ENCODE measurements around the gene PCNX3.

Gene PCNX3

GRCh38 chr11:65579291-65579690 lies 36.3 kb upstream of the PCNX3 start:
- intact Hi-C loops (cut with DNase I): no loop called here
- DNase-seq: no peak

DNA sequence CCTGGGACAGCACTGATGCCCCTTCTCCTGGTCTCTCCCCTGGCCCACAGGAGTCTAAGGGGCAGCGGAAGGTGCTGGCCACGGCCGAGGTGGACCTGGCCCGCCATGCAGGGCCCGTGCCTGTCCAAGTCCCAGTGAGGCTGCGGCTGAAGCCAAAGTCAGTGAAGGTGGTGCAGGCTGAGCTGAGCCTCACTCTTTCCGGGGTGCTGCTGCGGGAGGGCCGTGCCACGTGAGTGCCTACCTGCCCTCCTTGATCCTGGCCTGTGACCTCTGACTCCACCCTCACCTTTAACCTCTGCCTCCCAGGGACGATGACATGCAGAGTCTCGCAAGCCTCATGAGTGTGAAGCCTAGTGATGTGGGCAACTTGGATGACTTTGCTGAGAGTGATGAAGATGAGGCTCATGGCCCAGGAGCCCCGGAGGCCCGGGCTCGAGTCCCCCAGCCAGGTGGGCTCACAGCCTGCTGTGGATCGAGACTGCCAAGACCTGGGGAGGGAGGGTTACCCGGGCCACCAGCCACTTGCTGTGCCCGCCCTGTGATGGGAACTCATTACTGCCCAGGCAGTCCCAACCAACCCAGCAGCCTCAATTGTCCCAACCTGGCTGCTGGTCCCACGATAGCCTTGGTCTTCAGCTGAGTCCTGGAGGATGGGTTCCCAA lies 35.4 kb upstream of the PCNX3 start:
- intact Hi-C loops (cut with DNase I): no loop called here
- no peak for DNase-seq

DNA sequence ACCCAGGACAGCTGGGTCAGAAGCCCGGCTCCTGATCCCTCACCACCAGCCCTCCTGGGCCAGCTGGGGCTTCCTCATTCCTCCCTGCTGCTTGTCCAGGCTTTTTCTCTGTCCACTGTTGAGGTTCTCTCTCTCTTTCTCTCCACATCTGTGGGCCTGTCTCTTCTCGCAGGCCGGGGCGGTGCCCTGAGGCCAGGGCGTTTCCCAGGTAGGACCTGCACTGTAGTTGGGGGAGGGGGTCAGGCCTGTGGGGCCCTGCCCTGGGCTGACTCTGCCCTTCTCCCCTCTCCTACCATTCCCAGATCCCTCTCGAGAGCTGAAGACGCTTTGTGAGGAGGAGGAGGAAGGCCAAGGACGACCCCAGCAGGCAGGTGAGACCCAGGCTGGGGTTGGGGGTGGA lies 34.8 kb upstream of the PCNX3 start:
- no peak for DNase-seq
- intact Hi-C loops (cut with DNase I): no loop called here

DNA sequence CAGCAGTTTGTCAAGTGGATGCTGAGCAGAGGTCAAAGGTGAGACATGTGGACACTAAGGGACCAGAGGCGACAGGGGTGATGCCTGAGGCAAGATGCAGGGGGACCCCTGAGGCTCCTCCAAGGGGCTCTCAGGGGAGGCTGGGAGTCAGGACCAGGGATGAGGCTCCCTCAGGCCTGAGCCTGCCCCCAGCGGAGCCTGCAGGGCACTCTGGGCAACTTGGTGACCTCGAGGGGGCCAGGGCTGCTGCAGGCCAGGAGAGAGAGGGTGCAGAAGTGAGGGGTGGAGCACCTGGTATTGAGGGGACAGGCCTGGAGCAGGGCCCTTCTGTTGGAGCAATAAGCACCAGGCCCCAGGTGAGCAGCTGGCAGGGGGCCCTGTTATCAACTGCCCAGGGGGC lies 33.6 kb upstream of the PCNX3 start:
- intact Hi-C loops (cut with DNase I): no loop called here
- no peak for DNase-seq

DNA sequence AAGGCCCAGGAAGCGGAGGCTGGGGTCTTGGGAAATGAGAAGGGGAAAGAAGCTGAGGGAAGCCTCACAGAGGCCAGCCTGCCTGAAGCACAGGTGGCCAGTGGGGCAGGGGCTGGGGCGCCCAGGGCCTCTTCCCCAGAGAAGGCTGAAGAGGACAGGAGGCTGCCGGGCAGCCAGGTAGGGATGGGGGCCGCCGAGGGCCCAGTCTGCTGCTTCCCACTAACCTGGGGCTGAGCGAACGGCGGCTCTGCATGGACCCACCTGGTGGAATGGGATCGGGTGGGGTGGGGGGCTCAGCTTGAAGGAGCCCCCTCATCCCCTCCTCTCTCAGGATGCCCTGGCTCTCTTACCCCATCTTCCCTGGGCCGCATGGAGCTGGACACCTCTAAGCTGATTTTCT lies 32.0 kb upstream of the PCNX3 start:
- no peak for DNase-seq
- intact Hi-C loops (cut with DNase I): no loop called here

DNA sequence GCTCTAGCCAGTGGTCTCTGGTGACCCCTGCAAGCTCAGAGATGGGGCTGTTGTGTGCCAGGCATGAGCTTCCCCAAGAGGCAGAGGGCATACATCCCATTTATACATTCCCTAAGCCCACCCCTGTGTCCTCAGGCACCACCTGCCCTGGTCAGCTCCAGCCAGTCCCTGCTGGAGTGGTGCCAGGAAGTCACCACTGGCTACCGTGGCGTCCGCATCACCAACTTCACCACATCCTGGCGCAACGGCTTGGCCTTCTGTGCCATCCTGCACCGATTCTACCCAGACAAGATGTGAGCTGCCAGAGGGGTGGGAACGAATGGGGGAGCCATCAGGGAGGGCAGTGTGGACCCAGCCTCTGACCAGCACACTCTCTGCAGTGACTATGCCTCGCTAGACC lies 31.5 kb upstream of the PCNX3 start:
- no peak for DNase-seq
- intact Hi-C loops (cut with DNase I): no loop called here

DNA sequence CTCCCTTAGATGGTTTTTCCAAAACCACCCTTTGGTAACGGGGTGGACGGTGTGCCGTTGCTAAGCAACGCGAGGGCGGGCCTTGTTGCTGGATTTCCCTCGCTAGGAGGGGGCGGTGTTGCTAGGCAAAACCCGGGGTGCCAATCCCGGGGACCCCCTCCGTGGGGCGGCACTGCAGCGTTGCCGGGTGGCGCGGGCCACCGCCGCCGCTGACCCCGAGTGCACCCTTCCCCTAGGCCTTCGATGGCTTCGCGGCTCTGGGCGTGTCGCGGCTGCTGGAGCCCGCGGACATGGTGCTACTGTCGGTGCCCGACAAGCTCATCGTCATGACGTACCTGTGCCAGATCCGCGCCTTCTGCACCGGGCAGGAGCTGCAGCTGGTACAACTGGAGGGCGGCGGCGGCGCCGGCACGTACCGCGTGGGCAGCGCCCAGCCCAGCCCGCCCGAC lies 30.8 kb upstream of the PCNX3 start:
- peak in 7 of 10 donors; percentile 27 to 95 (median 75) for DNase-seq
- intact Hi-C loops (cut with DNase I): no loop called here

DNA sequence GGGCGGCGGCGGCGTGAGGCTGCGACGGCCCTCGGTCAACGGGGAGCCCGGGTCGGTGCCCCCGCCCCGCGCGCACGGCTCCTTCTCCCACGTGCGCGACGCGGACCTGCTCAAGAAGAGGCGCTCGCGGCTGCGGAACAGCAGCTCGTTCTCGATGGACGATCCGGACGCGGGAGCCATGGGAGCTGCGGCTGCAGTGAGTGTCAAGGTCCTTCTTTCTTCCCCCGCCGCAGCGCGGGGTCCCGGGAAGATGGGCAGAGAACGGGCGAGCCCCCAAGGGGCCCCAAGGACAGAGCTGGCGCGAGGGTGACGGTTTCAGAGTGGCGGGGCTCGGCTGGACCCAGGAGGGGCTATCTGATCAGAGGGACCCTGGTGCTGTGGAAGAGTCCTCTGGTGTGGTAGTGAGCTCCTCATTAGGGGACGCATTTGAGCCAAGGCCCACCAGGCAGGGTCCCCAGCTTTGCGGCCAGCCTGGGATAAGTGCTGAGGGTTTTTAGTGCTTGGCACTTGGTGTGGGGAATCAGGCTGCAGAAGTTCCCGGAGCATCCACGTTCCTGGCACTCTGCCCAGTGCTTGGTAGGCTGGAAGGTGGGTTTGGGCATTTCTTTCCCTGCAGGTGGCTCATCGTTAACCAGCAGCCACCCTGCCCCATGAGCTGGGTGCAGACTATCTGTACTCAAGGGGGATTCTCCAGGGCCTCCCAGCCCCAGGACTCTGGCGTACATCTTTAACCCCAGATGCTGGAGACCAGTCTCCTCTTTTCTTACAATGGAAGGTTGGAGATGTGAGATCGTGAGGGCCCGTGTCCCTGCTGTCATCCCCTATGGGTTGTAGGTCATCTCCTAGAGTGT lies 30.0 kb upstream of the PCNX3 start:
- intact Hi-C loops (cut with DNase I): no loop called here
- DNase-seq: no peak

DNA sequence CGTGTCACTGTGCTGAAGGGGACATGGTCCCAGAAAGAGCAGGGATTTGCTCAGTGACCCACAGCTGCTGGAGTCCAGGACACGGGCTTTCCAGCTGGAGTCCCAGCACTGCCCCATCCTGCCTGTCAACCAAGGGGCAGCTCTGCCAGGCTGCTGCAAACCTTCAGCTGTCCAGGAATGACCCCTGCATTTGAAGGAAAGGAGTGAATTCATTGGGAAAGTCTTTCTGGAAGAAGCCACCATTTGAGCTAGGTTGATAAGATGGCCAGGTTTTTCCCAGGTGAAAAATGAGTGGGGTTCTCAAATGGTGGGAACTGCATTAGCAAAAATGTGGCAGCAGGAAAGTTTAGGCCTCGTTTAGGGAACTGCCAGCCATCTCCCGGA lies 29.3 kb upstream of the PCNX3 start:
- intact Hi-C loops (cut with DNase I): no loop called here

DNA sequence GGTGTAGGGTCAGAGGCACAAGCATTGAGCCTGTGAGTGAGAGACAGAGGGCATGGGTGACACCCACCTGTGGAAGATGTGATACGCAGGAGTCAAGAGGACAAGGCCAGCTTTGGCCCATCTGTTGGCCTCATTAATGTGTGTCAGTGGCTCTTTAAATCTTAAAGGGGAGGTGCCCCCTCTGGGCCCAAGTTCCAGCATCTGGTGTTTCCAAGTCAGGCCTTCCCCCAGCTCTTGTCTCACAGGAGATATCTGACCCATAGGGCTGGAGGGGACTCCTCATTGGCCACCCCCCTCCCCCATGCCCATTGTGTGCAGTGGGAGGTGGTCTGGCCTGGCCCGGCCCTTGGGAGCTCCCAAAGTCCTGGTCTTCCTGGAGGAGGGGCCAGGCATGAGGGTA lies 28.9 kb upstream of the PCNX3 start:
- DNase-seq: no peak
- intact Hi-C loops (cut with DNase I): no loop called here

More for the DNA sequence above, 29.3 kb upstream of the PCNX3 start:
- no peak for DNase-seq

DNA sequence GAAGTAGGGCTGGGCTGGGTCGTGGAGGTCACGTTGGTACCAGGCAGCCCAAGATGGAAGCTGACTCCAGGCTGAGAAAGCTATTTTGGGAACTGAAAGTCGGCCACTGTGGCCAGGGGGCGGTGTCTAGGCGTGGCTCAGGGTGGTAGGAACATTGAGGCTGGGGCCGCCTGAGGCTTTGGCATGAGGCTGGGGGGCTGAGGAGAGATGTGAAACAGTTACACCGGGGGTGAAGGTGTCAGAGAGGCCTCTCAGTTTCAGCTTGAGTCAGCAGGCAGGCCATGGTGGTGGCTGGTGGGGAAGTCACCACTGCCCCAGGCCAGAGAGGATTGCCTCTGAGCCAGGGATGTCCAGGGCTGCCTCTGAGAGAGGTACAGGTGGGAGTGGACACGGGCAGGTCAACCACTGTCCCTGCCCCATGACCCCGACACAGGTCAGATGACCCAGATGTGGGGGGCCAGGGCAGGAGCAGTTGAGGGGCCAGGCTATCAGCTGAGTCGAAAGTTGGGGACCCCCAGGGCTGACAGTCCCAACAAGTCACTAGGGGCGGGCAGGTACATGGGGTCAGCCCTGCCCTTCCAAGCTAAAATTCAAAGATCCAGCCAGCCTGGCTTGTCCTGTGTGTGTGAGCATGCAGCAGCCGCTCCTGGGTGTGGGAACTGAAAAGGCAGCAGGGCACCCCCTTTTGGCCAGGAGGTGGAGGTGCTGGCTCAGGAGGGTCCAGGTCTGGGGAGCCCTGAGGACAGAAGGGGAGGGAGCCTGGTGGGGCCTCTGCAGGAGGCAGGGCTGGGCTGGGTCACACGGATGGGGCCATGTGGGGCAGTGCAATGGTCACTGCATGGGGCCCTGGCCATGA lies 27.1 kb upstream of the PCNX3 start:
- DNase-seq: peak in 2 of 10 donors; percentile 51 to 91
- intact Hi-C loops (cut with DNase I): no loop called here

DNA sequence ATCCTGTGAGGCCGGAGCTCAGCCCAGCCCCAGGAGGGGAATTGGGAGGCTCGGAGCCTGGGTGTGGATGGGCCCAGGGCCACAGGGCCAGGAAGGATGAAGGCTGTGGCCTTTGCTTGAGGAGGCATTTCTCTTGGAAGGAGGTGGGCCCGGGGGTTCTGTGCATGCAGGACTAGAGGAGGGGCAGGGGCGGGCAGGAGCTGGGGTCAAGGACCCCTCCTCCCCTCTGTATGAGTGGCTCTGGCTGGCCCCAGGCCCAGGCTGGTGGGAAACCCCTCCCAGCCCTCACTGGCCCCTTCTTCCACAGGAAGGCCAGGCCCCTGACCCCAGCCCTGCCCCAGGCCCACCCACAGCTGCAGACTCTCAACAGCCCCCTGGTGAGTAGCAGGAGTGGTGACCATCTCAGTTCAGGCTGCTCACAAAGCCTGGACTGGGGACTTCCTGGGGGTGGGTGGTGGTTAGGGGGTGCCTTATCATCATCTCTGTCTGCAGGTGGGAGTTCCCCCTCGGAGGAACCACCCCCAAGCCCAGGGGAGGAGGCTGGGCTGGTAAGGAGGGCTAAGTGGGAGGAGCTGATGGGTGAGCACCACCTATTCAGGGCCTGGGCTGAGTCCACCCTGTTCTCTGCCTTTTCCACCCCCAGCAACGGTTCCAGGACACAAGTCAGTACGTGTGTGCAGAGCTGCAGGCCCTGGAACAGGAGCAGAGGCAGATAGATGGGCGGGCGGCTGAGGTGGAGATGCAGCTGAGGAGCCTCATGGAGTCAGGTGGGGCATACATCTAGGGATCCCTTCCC lies 25.9 kb upstream of the PCNX3 start:
- DNase-seq: no peak

GRCh38 chr11:65590240-65590738 lies 25.3 kb upstream of the PCNX3 start:
- intact Hi-C loops (cut with DNase I): loop anchor here (10.0 kb wide), 1 partner anchor 225 kb away; no protein-coding TSS in a partner anchor
- no peak for DNase-seq

More for the DNA sequence above, 25.9 kb upstream of the PCNX3 start:
- intact Hi-C loops (cut with DNase I): loop anchor here (10.0 kb wide), 1 partner anchor 225 kb away; no protein-coding TSS in a partner anchor

DNA sequence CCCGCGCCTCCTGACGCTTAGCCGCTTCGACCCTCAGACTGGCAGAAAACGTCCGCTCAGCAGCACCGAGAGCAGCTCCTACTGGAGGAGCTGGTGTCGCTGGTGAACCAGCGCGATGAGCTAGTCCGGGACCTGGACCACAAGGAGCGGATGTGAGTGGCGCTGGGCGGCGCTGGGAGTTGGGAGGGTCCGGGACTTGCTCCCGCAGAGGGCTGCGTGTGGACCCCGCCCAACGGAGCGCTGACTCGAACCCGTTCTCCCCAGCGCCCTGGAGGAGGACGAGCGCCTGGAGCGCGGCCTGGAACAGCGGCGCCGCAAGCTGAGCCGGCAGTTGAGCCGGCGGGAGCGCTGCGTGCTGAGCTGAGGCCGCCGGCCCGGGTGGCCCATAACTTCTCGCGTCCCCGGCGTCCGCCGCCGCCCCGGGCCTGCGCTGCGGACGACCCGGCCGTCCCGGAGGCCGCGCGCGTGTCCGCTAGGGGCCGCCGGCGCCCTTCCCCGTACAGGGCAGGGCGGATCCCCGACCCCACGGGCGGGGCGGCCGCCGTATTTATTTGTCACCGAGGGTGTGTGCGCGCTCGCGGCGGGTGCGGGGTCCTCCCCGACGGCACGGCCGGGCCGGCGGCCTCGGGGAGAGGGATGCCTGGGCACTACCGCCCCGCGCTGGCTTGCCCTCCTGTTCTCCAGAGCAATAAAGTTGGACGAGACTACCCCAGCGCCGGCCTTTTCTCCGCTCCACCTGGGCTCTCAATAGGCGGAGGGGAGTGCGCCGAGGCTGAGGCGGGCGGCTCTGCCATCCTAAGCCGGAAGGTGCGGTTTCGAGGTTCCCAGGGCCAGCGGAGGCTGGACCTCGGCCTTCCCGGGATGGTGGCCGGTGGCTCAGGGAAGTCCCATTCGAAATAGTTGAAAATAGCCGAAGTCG lies 23.4 kb upstream of the PCNX3 start:
- no peak for DNase-seq
- intact Hi-C loops (cut with DNase I): loop anchor here (2.0 to 10.0 kb wide), 2 partner anchors 19 to 227 kb away; partner anchors contain the start of gene FAM89B

DNA sequence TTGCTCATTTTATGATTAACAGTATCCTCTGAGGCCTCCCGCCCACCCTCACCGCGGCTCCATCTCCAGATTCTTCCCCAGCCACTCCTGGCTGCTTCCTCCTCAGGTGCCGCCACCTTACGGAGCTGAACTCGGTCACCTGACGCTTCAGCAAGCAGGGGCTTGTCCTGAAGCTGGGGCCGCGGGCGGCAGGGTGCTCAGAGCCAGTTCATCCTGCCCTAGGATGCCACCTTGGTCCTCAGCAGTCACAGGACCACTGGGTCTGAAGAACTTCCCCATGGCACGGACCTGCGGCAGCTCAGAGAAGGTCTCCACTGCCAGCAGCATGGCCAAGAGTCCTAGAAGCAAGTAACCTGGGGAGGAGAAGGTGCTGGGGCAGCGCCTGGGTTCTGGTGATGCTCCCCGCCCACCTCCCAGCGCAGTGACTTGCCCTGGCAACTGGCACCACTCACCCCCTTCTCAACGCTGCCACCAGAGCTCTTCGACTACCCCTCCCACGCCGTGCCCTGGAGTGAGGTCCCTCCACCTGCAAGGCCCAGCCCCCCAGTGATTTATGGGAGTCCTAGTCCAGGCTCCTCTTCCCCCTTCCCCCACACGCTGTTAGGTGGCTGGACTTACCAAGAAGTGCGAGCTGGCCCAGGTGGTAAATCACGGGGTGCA lies 22.6 kb upstream of the PCNX3 start:
- no peak for DNase-seq
- intact Hi-C loops (cut with DNase I): loop anchor here (2.0 to 10.0 kb wide), 2 partner anchors 20 to 228 kb away; partner anchors contain the start of gene FAM89B

DNA sequence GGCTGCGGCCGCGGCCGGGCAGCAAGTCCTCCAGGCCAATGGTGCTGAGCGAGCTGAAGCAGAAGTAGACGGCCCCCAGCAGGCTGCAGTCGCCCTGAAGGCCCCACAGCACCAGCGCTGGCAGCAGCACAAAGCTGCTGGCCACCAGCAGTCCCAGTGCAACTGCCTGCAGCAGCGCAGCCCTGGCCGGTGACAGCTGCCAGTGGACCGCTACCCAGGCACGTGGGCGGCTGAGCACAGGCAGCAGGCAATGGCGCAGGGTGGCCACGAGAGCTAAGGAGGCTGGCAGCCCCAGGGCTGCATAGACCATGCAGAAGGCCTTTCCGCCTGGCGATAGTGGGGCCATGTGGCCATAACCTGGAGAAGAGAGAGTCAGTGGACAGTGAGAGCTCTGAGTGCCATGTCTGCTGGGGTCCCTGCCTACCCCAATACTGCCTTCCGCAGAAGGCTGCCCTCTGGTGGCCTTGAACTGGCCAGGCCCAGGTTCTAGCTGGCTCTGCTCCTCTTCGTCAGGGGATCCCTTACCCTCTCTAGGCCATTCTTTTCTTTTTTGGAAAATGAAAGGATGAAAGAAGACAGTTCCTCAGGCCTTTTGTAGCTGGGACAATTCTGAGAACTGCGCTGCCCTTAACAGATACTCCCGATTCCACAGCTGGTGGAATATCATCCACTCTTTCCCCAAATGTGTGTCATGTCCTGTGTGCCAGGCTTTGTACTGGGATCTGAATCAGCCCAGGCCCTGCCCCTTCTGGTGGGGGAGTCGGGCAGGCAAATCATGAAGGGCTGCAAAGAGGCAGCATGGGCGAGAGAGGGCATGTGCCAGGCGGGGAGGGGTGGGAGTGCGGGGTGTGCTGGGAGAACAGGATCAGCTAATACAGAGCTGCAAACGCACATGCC lies 21.8 kb upstream of the PCNX3 start:
- intact Hi-C loops (cut with DNase I): loop anchor here (1.0 to 10.0 kb wide), 3 partner anchors 21 to 229 kb away; partner anchors contain the start of gene FAM89B
- DNase-seq: peak in 8 of 10 donors; percentile 69 to 95 (median 75)

DNA sequence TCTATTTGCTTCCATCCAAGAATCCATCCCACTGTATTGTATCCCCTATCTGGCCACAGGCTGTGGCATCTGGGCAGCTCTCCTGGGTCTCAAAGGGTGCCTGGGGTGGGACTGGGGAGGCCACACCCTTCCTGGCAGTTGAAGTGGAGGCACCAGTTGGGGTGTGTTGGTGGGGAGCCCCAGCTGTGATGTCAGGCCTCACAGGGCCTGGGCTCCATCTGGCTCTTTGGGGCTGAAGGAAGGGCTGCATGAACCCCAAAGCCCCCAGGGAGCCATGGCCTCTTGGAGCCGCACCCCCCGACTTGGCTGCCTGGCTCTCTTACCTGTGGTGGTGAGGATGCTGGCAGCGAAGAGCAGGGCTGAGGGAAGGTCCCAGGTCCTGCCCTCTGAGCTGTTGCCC lies 20.4 kb upstream of the PCNX3 start:
- intact Hi-C loops (cut with DNase I): loop anchor here (10.0 kb wide), 1 partner anchor 230 kb away; no protein-coding TSS in a partner anchor
- no peak for DNase-seq
